Karpas-422 (cell line): Measurements from ENCODE around the gene EYA2. TPM values are rescaled to one million over a fixed set of nuclear protein-coding genes. Genes with fewer than 3 reads are reported as not detected.

Source experiments
- DNase-seq: peaks from one replicate; pipeline ENCODE4 v3.0.0-alpha.2; 2015
- H2AFZ ChIP-seq: fragments of 200-600 bp; sonication (generic); 2 replicates; pipeline ENCODE4 v1.6.1; 2014; ENCODE audit warnings: antibody characterized with exemption, low read length, mixed read lengths
- H3K27ac ChIP-seq: fragments of 200-600 bp; sonication (generic); 2 replicates; pipeline ENCODE4 v1.5.1; 2014; ENCODE audit warnings: mild to moderate bottlenecking, low read length, moderate library complexity
- H3K27me3 ChIP-seq: fragments of 200-600 bp; sonication (generic); 2 replicates; pipeline ENCODE4 v1.6.1; 2014; ENCODE audit warnings: low read length, mixed read lengths
- H3K36me3 ChIP-seq: fragments of 200-600 bp; sonication (generic); 2 replicates; pipeline ENCODE4 v1.6.1; 2014; ENCODE audit warnings: low read length, mixed read lengths; ENCODE audit not compliant: insufficient read depth
- H3K4me1 ChIP-seq: fragments of 200-600 bp; sonication (generic); 2 replicates; pipeline ENCODE4 v1.6.1; 2014; ENCODE audit warnings: mild to moderate bottlenecking, low read length, mixed read lengths
- H3K4me2 ChIP-seq: fragments of 200-600 bp; sonication (generic); 2 replicates; pipeline ENCODE4 v1.6.1; 2014; ENCODE audit warnings: low read length, low read depth, mild to moderate bottlenecking; ENCODE audit not compliant: poor library complexity, severe bottlenecking
- H3K4me3 ChIP-seq: fragments of 200-600 bp; sonication (generic); 2 replicates; pipeline ENCODE4 v1.5.1; 2014; ENCODE audit warnings: mild to moderate bottlenecking, antibody characterized with exemption, low read length, mixed read lengths
- H3K79me2 ChIP-seq: fragments of 200-600 bp; sonication (generic); 2 replicates; pipeline ENCODE4 v1.6.1; 2014; ENCODE audit warnings: mild to moderate bottlenecking, low read length, mixed read lengths
- H3K9ac ChIP-seq: fragments of 200-600 bp; sonication (generic); 2 replicates; pipeline ENCODE4 v1.6.0; 2014; ENCODE audit warnings: low read length
- H3K9me2 ChIP-seq: fragments of 200-600 bp; sonication (generic), shearing (Covaris generic); replicated peaks from 2 replicates; pipeline ENCODE4 v1.6.0; 2014; ENCODE audit warnings: mild to moderate bottlenecking, low read length, moderate library complexity; ENCODE audit not compliant: insufficient read depth
- H3K9me3 ChIP-seq: fragments of 300-700, 200-600 bp; sonication (generic); 2 replicates; pipeline ENCODE4 v1.6.1; 2014; ENCODE audit warnings: low read length, mixed read lengths
- H4K20me1 ChIP-seq: fragments of 200-600 bp; sonication (generic); 2 replicates; pipeline ENCODE4 v1.6.1; 2014; ENCODE audit warnings: mild to moderate bottlenecking, antibody characterized with exemption, low read length, low read depth; ENCODE audit not compliant: insufficient read depth
- total RNA-seq: library from RNA; depleted of rRNA; stranded (reverse); fragments of >200 nt; shearing (Covaris generic); gene quantifications from 2 replicates; pipeline ENCODE4 v1.2.3, GENCODE V29; 2014; ENCODE audit warnings: low replicate concordance

EYA2 gene
- total RNA-seq, 1 experiment from 2014 or later: not detected

DNA sequence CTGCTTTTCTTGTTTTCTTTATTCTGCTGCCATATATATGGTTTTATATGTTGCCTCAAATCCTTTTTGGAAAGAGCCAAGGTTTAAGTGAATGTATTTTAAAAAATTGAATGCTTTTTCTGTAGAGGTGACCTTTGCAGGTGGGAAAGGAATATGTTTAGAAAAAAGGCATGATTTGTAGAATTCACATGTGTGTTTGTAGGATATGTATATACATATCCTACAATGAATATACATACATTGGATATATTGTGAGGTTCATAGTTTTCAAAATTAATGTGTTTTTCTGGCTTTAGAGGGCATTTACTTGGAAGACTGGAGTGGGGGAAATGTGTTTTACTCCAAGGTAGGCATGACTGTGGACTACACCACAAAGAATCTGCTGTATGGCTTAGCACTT lies 4.0 kb upstream of the EYA2 start:
- Histone ChIP-seq H3K9ac (no peak overlapping the region), H3K4me3 (no peak overlapping the region), H3K27ac (no peak overlapping the region), H3K4me1 (no peaks in the 10 kb centered on the region), H4K20me1 (no peaks in the 10 kb centered on the region), H3K9me3 (no peaks in the 10 kb centered on the region), H3K79me2 (no peaks in the 10 kb centered on the region), H3K9me2 (no peaks in the 10 kb centered on the region), H3K36me3 (no peaks in the 10 kb centered on the region), H2AFZ (no peak overlapping the region), H3K4me2 (no peak overlapping the region), H3K27me3 (no peaks in the 10 kb centered on the region)
- no peak for DNase-seq

- H3K27me3 ChIP-seq: no peaks in the 10 kb centered on the region
- no peaks in the 10 kb centered on the region for H3K79me2 ChIP-seq
- no peak for DNase-seq
- no peaks in the 10 kb centered on the region for H3K9me3 ChIP-seq
- H3K9me2 ChIP-seq: no peaks in the 10 kb centered on the region
- no peaks in the 10 kb centered on the region for H3K36me3 ChIP-seq
- no peak overlapping the region for H3K4me3 ChIP-seq
- no peak overlapping the region for H2AFZ ChIP-seq
- H3K4me1 ChIP-seq: no peaks in the 10 kb centered on the region
- no peak overlapping the region for H3K4me2 ChIP-seq
- H4K20me1 ChIP-seq: no peaks in the 10 kb centered on the region
- no peak overlapping the region for H3K9ac ChIP-seq
- H3K27ac ChIP-seq: no peak overlapping the region
These were observed 1.6 kb upstream of the EYA2 start for GRCh38 chr20:46893051-46893450.

GRCh38 chr20:46893877-46894578 lies 615 bp upstream of the EYA2 start:
- Histone ChIP-seq H3K79me2 (no peaks in the 10 kb centered on the region), H3K9me3 (no peaks in the 10 kb centered on the region), H2AFZ (no peak overlapping the region), H3K4me3 (no peak overlapping the region), H4K20me1 (no peaks in the 10 kb centered on the region), H3K9me2 (no peaks in the 10 kb centered on the region), H3K27ac (no peak overlapping the region), H3K9ac (no peak overlapping the region), H3K27me3 (no peaks in the 10 kb centered on the region), H3K4me1 (no peaks in the 10 kb centered on the region), H3K4me2 (no peak overlapping the region), H3K36me3 (no peaks in the 10 kb centered on the region)
- no peak for DNase-seq

- no peaks in the 10 kb centered on the region for H3K36me3 ChIP-seq
- no peak overlapping the region for H3K4me2 ChIP-seq
- no peaks in the 10 kb centered on the region for H3K79me2 ChIP-seq
- no peak overlapping the region for H3K9ac ChIP-seq
- peaks cover 11% of the 10 kb centered on the region for H3K4me1 ChIP-seq
- H4K20me1 ChIP-seq: no peaks in the 10 kb centered on the region
- no peak overlapping the region for H3K4me3 ChIP-seq
- no peaks in the 10 kb centered on the region for H3K9me2 ChIP-seq
- no peak overlapping the region for H2AFZ ChIP-seq
- no peaks in the 10 kb centered on the region; the same call in 1 of the 2 replicates for H3K27me3 ChIP-seq
- no peaks in the 10 kb centered on the region for H3K9me3 ChIP-seq
- DNase-seq: no peak
- H3K27ac ChIP-seq: no peak overlapping the region
These were observed 595 bp downstream of the EYA2 start for GRCh38 chr20:46894971-46895905.

GRCh38 chr20:46895906-46896242 lies 1.2 kb downstream of the EYA2 start:
- Histone ChIP-seq H3K9ac (no peak overlapping the region), H3K27ac (no peak overlapping the region), H4K20me1 (no peaks in the 10 kb centered on the region), H3K9me2 (no peaks in the 10 kb centered on the region), H3K4me1 (peaks cover 18% of the 10 kb centered on the region), H2AFZ (no peak overlapping the region), H3K36me3 (no peaks in the 10 kb centered on the region), H3K4me2 (no peak overlapping the region), H3K4me3 (no peak overlapping the region), H3K27me3 (no peaks in the 10 kb centered on the region; the same call in 1 of the 2 replicates), H3K9me3 (no peaks in the 10 kb centered on the region), H3K79me2 (no peaks in the 10 kb centered on the region)
- DNase-seq: no peak

DNA sequence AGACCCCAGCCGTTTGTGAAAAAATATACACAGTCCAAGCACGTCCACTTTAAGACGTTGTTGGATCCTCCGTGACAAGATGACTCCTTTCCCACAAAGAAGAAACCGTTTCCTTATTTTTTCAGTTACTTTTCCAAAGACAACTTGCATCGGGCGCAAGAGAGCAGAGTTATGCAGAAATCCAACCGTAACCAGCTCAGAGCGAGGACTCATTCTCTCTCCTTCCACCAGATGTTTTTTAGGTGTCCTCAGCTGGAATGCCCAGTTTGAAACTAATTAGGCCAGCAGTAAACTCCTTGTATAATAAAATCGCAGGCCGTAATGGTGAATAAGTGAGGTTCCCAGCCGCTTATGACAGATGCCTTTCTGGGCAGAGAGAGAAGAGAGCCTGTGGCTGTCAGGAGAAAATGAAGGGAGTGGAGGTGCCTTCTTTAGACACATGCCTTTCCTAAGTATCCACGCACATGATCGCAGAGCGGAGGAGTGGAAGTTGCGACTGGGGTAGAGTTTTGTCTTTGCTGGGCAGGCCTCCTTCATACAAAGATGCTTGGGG lies 2.8 kb downstream of the EYA2 start:
- Histone ChIP-seq H3K36me3 (no peaks in the 10 kb centered on the region), H4K20me1 (no peaks in the 10 kb centered on the region), H3K79me2 (no peaks in the 10 kb centered on the region), H3K4me3 (no peak overlapping the region), H3K4me2 (no peak overlapping the region), H3K4me1 (peaks cover 20% of the 10 kb centered on the region), H3K9me2 (no peaks in the 10 kb centered on the region), H3K9me3 (no peaks in the 10 kb centered on the region), H3K27ac (no peak overlapping the region), H2AFZ (no peak overlapping the region), H3K9ac (no peak overlapping the region), H3K27me3 (no peaks in the 10 kb centered on the region; the same call in 1 of the 2 replicates)
- DNase-seq: no peak

- no peak overlapping the region for H3K4me2 ChIP-seq
- H3K9ac ChIP-seq: no peak overlapping the region
- no peaks in the 10 kb centered on the region for H3K79me2 ChIP-seq
- no peaks in the 10 kb centered on the region for H3K9me3 ChIP-seq
- no peaks in the 10 kb centered on the region; the same call in 1 of the 2 replicates for H3K27me3 ChIP-seq
- H3K4me1 ChIP-seq: peaks cover 20% of the 10 kb centered on the region
- no peak overlapping the region for H3K4me3 ChIP-seq
- H3K27ac ChIP-seq: no peak overlapping the region
- H2AFZ ChIP-seq: no peak overlapping the region
- no peaks in the 10 kb centered on the region for H4K20me1 ChIP-seq
- DNase-seq: no peak
- no peaks in the 10 kb centered on the region for H3K36me3 ChIP-seq
- no peaks in the 10 kb centered on the region for H3K9me2 ChIP-seq
These were observed 3.8 kb downstream of the EYA2 start for GRCh38 chr20:46898423-46898822.

GRCh38 chr20:46899621-46900020 lies 5.0 kb downstream of the EYA2 start:
- H3K4me1 ChIP-seq: peaks cover 20% of the 10 kb centered on the region
- peak overlapping the region; percentile 41 for H3K4me2 ChIP-seq
- no peaks in the 10 kb centered on the region for H3K9me2 ChIP-seq
- H3K9ac ChIP-seq: no peak overlapping the region
- H3K27me3 ChIP-seq: no peaks in the 10 kb centered on the region; the same call in 1 of the 2 replicates
- H2AFZ ChIP-seq: no peak overlapping the region
- H3K27ac ChIP-seq: no peak overlapping the region
- no peaks in the 10 kb centered on the region for H3K36me3 ChIP-seq
- no peaks in the 10 kb centered on the region for H3K79me2 ChIP-seq
- no peaks in the 10 kb centered on the region for H3K9me3 ChIP-seq
- no peak overlapping the region for H3K4me3 ChIP-seq
- DNase-seq: no peak
- H4K20me1 ChIP-seq: no peaks in the 10 kb centered on the region
